Measurements from ENCODE around the gene CNKSR3.

The CNKSR3 gene

GRCh38 chr6:154343473-154344308 lies 166.8 kb downstream of the CNKSR3 start:
- peak; percentile 61 to 65 for DNase-seq (ENCODE audit: low read depth in 2 of 2)
- peak; percentile 43 for TF ChIP-seq CTCF (IDR thresholded peaks at IDR 0.05; ENCODE audit: low read depth, low read length)
- no peak overlapping the region for H3K4me3 ChIP-seq (replicated peaks in 1 of 2; ENCODE audit: low read depth in 2 of 2, low read length in 2 of 2)

- no peak for TF ChIP-seq CTCF (IDR thresholded peaks at IDR 0.05; ENCODE audit: low read depth, low read length)
- H3K4me3 ChIP-seq (replicated peaks in 1 of 2; ENCODE audit: low read depth in 2 of 2, low read length in 2 of 2) = no peak overlapping the region
- no peak for DNase-seq (ENCODE audit: low read depth in 2 of 2)
Observed at GRCh38 chr6:154341871-154342270, 168.6 kb downstream of the CNKSR3 start.

GRCh38 chr6:154341336-154341735 lies 169.1 kb downstream of the CNKSR3 start:
- no peak for DNase-seq (ENCODE audit: low read depth in 2 of 2)
- TF ChIP-seq CTCF (IDR thresholded peaks at IDR 0.05; ENCODE audit: low read depth, low read length) = no peak

More at GRCh38 chr6:154341336-154341735, 169.1 kb downstream of the CNKSR3 start:
- no peak overlapping the region for H3K4me3 ChIP-seq (replicated peaks in 1 of 2; ENCODE audit: low read depth in 2 of 2, low read length in 2 of 2)
